MM.1S (cell line): ENCODE measurements around the gene RARG.

ENCODE experiments used
- EZH2 ChIP-seq: fragments of 300-600 bp; sonication (generic); optimal IDR thresholded peaks from 2 replicates; pipeline ENCODE3; 2017; ENCODE audit warnings: low read depth, mild to moderate bottlenecking, antibody characterized with exemption, low read length, mixed read lengths
- EZH2phosphoT487 ChIP-seq: fragments of 300-600 bp; sonication (generic); IDR thresholded peaks from 2 replicates; pipeline ENCODE4 v1.6.1; 2018; ENCODE audit warnings: antibody characterized with exemption, low read length
- TF ChIP-seq, protein P1 (sequence below): fragments of 300-600 bp; sonication (generic); IDR thresholded peaks from 2 replicates; pipeline ENCODE4 v1.5.1; 2016; ENCODE audit warnings: antibody characterized with exemption, low read length, mixed read lengths

DNA sequence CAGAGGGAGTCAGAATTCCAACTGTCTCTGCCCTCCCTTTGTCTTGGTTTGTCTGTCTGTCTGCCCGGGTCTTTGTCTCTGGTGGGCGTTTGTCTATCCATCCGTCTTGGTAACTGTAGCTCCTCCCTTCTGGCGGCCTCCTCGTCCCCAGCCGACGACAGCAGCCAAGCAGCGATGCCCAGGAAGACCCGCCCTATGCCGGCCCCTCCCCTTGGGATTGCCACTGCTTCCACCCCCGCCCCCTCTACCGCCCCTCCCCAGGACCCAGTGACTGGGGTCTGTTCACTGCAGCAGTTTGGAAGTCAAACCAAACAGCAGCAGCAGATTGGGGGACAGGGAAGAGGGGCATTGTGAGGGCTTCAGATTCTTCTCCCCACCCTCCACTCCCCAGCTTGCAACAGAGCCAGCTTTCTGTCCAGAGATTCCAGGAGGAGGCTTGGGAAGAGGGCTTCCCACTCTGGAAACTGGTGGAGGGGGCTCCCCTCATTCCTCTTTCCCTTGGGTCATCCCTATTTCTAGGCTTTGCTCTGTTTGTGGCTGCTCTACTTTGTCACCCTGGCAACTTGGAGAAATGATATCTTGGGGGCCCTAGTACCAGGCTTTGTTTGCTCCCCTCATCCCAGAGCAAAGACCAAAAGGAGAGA lies 2.4 kb upstream of the RARG start:
- TF ChIP-seq, protein P1, sequence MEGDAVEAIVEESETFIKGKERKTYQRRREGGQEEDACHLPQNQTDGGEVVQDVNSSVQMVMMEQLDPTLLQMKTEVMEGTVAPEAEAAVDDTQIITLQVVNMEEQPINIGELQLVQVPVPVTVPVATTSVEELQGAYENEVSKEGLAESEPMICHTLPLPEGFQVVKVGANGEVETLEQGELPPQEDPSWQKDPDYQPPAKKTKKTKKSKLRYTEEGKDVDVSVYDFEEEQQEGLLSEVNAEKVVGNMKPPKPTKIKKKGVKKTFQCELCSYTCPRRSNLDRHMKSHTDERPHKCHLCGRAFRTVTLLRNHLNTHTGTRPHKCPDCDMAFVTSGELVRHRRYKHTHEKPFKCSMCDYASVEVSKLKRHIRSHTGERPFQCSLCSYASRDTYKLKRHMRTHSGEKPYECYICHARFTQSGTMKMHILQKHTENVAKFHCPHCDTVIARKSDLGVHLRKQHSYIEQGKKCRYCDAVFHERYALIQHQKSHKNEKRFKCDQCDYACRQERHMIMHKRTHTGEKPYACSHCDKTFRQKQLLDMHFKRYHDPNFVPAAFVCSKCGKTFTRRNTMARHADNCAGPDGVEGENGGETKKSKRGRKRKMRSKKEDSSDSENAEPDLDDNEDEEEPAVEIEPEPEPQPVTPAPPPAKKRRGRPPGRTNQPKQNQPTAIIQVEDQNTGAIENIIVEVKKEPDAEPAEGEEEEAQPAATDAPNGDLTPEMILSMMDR = no peak
- TF ChIP-seq EZH2 (no peak), EZH2phosphoT487 (no peak)
